Stomach (tissue), 9 donors: ENCODE results near the gene BRSK2. TPM values are rescaled to one million over a fixed set of nuclear protein-coding genes. Genes with fewer than 3 reads are reported as not detected.
"Not testable (repeated sequence)": the region's sequence is repeated elsewhere in the genome, so short reads cannot be mapped to it uniquely, and the experiment has no call there.

Experiments
- DNase-seq, 2 donors: peaks; one replicate each; pipeline versions ENCODE4 v3.0.0 to v3.0.0-alpha.2; 2013 to 2019
- H3K27ac ChIP-seq, 5 donors: fragments of 200-600 bp in 4 of 5; sonication (generic) in 4 of 5; one replicate each; pipeline ENCODE4 v1.5.1; 2013 to 2019; ENCODE audit warnings: mild to moderate bottlenecking in 1 of 5, moderate library complexity in 1 of 5
- H3K27me3 ChIP-seq, 3 donors: fragments of 200-600 bp; sonication (generic); one replicate each; pipeline ENCODE4 v1.5.1; 2017 to 2019; ENCODE audit warnings: mixed run types in 1 of 3
- H3K36me3 ChIP-seq, 4 donors: fragments of 200-600 bp; sonication (generic); 1 replicate in 3 of 4; 2 replicates in 1 of 4; pipeline ENCODE4 v1.5.1; 2016 to 2019
- H3K4me1 ChIP-seq, 4 donors: fragments of 200-600 bp; sonication (generic); one replicate each; pipeline ENCODE4 v1.5.1; 2016 to 2019
- H3K4me3 ChIP-seq, 4 donors: fragments of 200-600 bp; sonication (generic) in 3 of 4; one replicate each; pipeline ENCODE4 v1.5.1; 2016 to 2019; ENCODE audit warnings: mild to moderate bottlenecking in 1 of 4
- H3K9me3 ChIP-seq, 4 donors: fragments of 200-600 bp; sonication (generic); one replicate each; pipeline ENCODE4 v1.5.1; 2016 to 2019
- CTCF ChIP-seq, 7 experiments: fragments of 450-650 bp in 4 of 7; fragments of 200-600 bp in 3 of 7; sonication (generic) in 3 of 7; IDR thresholded peaks; one replicate each; pipeline ENCODE4 v1.5.1; 2016 to 2019; ENCODE audit warnings: antibody characterized with exemption in 7 of 7, control low read depth in 2 of 7, mild to moderate bottlenecking in 1 of 7
- EP300 ChIP-seq: sonication (generic); formaldehyde crosslinking; IDR thresholded peaks from one replicate; pipeline ENCODE4 v1.6.1; 2017; ENCODE audit warnings: antibody characterized with exemption
- POLR2A ChIP-seq, 4 donors: fragments of 450-650 bp; IDR thresholded peaks; one replicate each; pipeline ENCODE4 v1.6.1; 2016; ENCODE audit warnings: antibody characterized with exemption in 4 of 4, control low read depth in 2 of 4, mild to moderate bottlenecking in 1 of 4, moderate library complexity in 1 of 4
- POLR2AphosphoS5 ChIP-seq, 3 donors: sonication (generic); formaldehyde crosslinking; IDR thresholded peaks; one replicate each; pipeline ENCODE4 v1.6.1; 2016; ENCODE audit warnings: antibody characterized with exemption in 3 of 3
- WGBS, 5 donors: extraction: QIAGEN DNeasy Blood & Tissue Kit in 3 of 5; methylation state at CpG; one replicate each; pipeline versions ENCODE4 v1.1.5 to v1.1.7; 2013 to 2018; 5-methylcytosine and 5-hydroxymethylcytosine counted together
- intact Hi-C: fragments of 100-400 bp; cut with DNase I; formaldehyde crosslinking; loops from one replicate; pipeline ENCODE4 v1.15.1; 2023; ENCODE audit warnings: low total_unique reads
- polyA plus RNA-seq, 3 donors: library from polyadenylated mRNA; stranded (reverse); fragments of 200-250 nt; gene quantifications; one replicate each; pipeline ENCODE4 v1.2.3, GENCODE V29; 2013
- total RNA-seq, 5 donors: library from RNA; depleted of rRNA; stranded (reverse); fragments of >200 nt; gene quantifications; one replicate each; pipeline versions ENCODE4 v1.1.0 to v1.2.3, GENCODE V29; 2014 to 2016
- donor health status: healthy with polysubstance abuse.
- donor health status: Bipolar disorder and iron deficiency.
- donor health status: healthy.

BRSK2 gene
- total and polyA plus RNA-seq, 8 donors = 1.8 to 6.9 (median 1.8) TPM; not detected in 3

GRCh38 chr11:1346669-1347390, 42.9 kb upstream of the BRSK2 start:
- intact Hi-C loops = no loop called here
- no peak for DNase-seq
- no peak overlapping the region for H3K27ac ChIP-seq
- peaks cover 0 to 4% (median 2%) of the 10 kb centered on the region in 4 donors for H3K4me1 ChIP-seq
- no peaks in the 10 kb centered on the region for H3K9me3 ChIP-seq
- peaks cover 0 to 18% (median 18%) of the 10 kb centered on the region in 3 donors for H3K27me3 ChIP-seq
- 87 to 93% (median 88%) methylated on average over 26 to 28 of the region's 28 CpGs for WGBS, 5 donors
- no peaks in the 10 kb centered on the region for H3K36me3 ChIP-seq
- TF ChIP-seq POLR2A (IDR thresholded peaks at IDR 0.05) (no peak), CTCF (IDR thresholded peaks at IDR 0.05) (no peak), EP300 (no peak), POLR2AphosphoS5 (IDR thresholded peaks at IDR 0.05) (no peak)
- H3K4me3 ChIP-seq = no peak overlapping the region

GRCh38 chr11:1347411-1347999, 42.2 kb upstream of the BRSK2 start:
- H3K4me1 ChIP-seq, H3K27ac ChIP-seq, H3K36me3 ChIP-seq, intact Hi-C loops, H3K4me3 ChIP-seq, H3K9me3 ChIP-seq, DNase-seq: not testable (repeated sequence)
- peaks cover 0 to 18% (median 18%) of the 10 kb centered on the region in 3 donors for H3K27me3 ChIP-seq
- WGBS, 5 donors = 88 to 95% (median 94%) methylated on average over 18 of the region's 18 CpGs

- TF ChIP-seq EP300 = no peak
- no peak for TF ChIP-seq POLR2AphosphoS5 (IDR thresholded peaks at IDR 0.05)
- TF ChIP-seq CTCF (IDR thresholded peaks at IDR 0.05) = no peak
- no peak for TF ChIP-seq POLR2A (IDR thresholded peaks at IDR 0.05)
- Histone ChIP-seq H3K27ac (no peak overlapping the region), H3K9me3 (no peaks in the 10 kb centered on the region), H3K4me3 (no peak overlapping the region), H3K27me3 (peaks cover 0 to 20% (median 18%) of the 10 kb centered on the region in 3 donors), H3K4me1 (no peaks in the 10 kb centered on the region), H3K36me3 (no peaks in the 10 kb centered on the region)
- DNase-seq = no peak
- 83 to 91% (median 88%) methylated on average over 13 to 14 of the region's 14 CpGs for WGBS, 5 donors
- intact Hi-C loops = no loop called here
Measured at GRCh38 chr11:1348146-1348795, 41.5 kb upstream of the BRSK2 start.

GRCh38 chr11:1348796-1349326, 40.9 kb upstream of the BRSK2 start:
- Histone ChIP-seq H3K36me3 (no peaks in the 10 kb centered on the region), H3K27ac (no peak overlapping the region), H3K4me1 (no peaks in the 10 kb centered on the region), H3K27me3 (peaks cover 0 to 26% (median 18%) of the 10 kb centered on the region in 3 donors), H3K4me3 (no peak overlapping the region), H3K9me3 (no peaks in the 10 kb centered on the region)
- intact Hi-C loops = no loop called here
- TF ChIP-seq EP300 (no peak), POLR2A (IDR thresholded peaks at IDR 0.05) (no peak), POLR2AphosphoS5 (IDR thresholded peaks at IDR 0.05) (no peak), CTCF (IDR thresholded peaks at IDR 0.05) (no peak)
- WGBS, 5 donors = 48 to 64% (median 56%) methylated on average over 21 to 25 of the region's 25 CpGs
- no peak for DNase-seq
